RWPE2 (cell line): ENCODE data around the gene MYLK3.

Source experiments
- ATAC-seq: fragments of 200-7000 bp; cut with Tn5 transposase; 3 replicates; pipeline ENCODE4 v1.9.1; 2021; ENCODE audit warnings: low read depth
- DNase-seq: peaks from one replicate; pipeline ENCODE4 v3.0.0-alpha.2; 2020; ENCODE audit warnings: low spot score
- H3K27ac ChIP-seq: fragments of 450-650 bp; 2 replicates; pipeline ENCODE4 v1.5.1; 2017; ENCODE audit warnings: mild to moderate bottlenecking; ENCODE audit not compliant: poor library complexity, severe bottlenecking
- H3K27me3 ChIP-seq: fragments of 250-450 bp; sonication (Bioruptor Pico); 2 replicates; pipeline ENCODE4 v1.5.1; 2021; ENCODE audit warnings: mild to moderate bottlenecking, moderate library complexity; ENCODE audit not compliant: insufficient read depth, poor library complexity, severe bottlenecking
- H3K36me3 ChIP-seq: fragments of 250-450 bp; sonication (Bioruptor Pico); 2 replicates; pipeline ENCODE4 v1.5.1; 2020; ENCODE audit warnings: low read depth, mild to moderate bottlenecking, moderate library complexity
- H3K4me1 ChIP-seq: fragments of 250-450 bp; sonication (Bioruptor Pico); 2 replicates; pipeline ENCODE4 v1.5.1; 2021; ENCODE audit warnings: mild to moderate bottlenecking, moderate library complexity; ENCODE audit not compliant: insufficient read depth, poor library complexity, severe bottlenecking
- H3K4me3 ChIP-seq: fragments of 250-450 bp; sonication (Bioruptor Pico); 2 replicates; pipeline ENCODE4 v1.5.1; 2021; ENCODE audit warnings: mild to moderate bottlenecking, moderate library complexity; ENCODE audit not compliant: severe bottlenecking
- H3K9me3 ChIP-seq: fragments of 250-450 bp; sonication (Bioruptor Pico); 2 replicates; pipeline ENCODE4 v1.5.1; 2021; ENCODE audit warnings: mild to moderate bottlenecking, moderate library complexity; ENCODE audit not compliant: severe bottlenecking
- TF ChIP-seq, protein P1 (sequence below): fragments of 450-650 bp; IDR thresholded peaks from one replicate; pipeline ENCODE4 v1.5.1; 2017; ENCODE audit warnings: mild to moderate bottlenecking, moderate library complexity; ENCODE audit not compliant: poor library complexity, severe bottlenecking

MYLK3 gene

GRCh38 chr16:46658925-46659324, 89.2 kb downstream of the MYLK3 start:
- Histone ChIP-seq H3K36me3 (peaks cover 46% of the 10 kb centered on the region), H3K27ac (no peak overlapping the region), H3K27me3 (no peaks in the 10 kb centered on the region), H3K4me1 (no peaks in the 10 kb centered on the region), H3K9me3 (no peaks in the 10 kb centered on the region), H3K4me3 (no peak overlapping the region)
- ATAC-seq (peak; percentile 14; the same call in 1 of the 3 replicates), DNase-seq (no peak)
- TF ChIP-seq, protein P1, sequence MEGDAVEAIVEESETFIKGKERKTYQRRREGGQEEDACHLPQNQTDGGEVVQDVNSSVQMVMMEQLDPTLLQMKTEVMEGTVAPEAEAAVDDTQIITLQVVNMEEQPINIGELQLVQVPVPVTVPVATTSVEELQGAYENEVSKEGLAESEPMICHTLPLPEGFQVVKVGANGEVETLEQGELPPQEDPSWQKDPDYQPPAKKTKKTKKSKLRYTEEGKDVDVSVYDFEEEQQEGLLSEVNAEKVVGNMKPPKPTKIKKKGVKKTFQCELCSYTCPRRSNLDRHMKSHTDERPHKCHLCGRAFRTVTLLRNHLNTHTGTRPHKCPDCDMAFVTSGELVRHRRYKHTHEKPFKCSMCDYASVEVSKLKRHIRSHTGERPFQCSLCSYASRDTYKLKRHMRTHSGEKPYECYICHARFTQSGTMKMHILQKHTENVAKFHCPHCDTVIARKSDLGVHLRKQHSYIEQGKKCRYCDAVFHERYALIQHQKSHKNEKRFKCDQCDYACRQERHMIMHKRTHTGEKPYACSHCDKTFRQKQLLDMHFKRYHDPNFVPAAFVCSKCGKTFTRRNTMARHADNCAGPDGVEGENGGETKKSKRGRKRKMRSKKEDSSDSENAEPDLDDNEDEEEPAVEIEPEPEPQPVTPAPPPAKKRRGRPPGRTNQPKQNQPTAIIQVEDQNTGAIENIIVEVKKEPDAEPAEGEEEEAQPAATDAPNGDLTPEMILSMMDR = no peak
